CD1c-positive myeloid dendritic cell (primary cell): ENCODE results near the gene RBMS1.
A peak's percentile ranks its signal among the peaks of the same experiment; 100 is the strongest.

Source experiments
- DNase-seq: peaks from one replicate; pipeline ENCODE4 v3.0.0-alpha.2; 2016; ENCODE audit errors: extremely low spot score

RBMS1 gene

GRCh38 chr2:160493227-160494028 lies at the start of gene RBMS1:
TSS of gene RBMS1 (minus strand) at chr2:160493807. CDS start at chr2:160493363, 444 bp downstream.
- DNase-seq, result peak; percentile 44

GRCh38 chr2:160541745-160542144 lies 48.1 kb upstream of the RBMS1 start:
- DNase-seq, result no peak

GRCh38 chr2:160538559-160539355 lies 45.1 kb upstream of the RBMS1 start:
- DNase-seq, result no peak

GRCh38 chr2:160538115-160538514 lies 44.5 kb upstream of the RBMS1 start:
- DNase-seq, result no peak

- DNase-seq, result peak; percentile 15
These were observed 41.4 kb upstream of the RBMS1 start for GRCh38 chr2:160534996-160535395.

- DNase-seq, result no peak
These were observed 40.6 kb upstream of the RBMS1 start for GRCh38 chr2:160534249-160534648.

GRCh38 chr2:160533482-160533881 lies 39.9 kb upstream of the RBMS1 start:
- no peak for DNase-seq

- DNase-seq, result no peak
These were observed 38.8 kb upstream of the RBMS1 start for GRCh38 chr2:160532388-160532787.

- DNase-seq, result peak; percentile 32
These were observed 29.5 kb upstream of the RBMS1 start for GRCh38 chr2:160522951-160523710.

- DNase-seq, result no peak
These were observed 24.1 kb upstream of the RBMS1 start for GRCh38 chr2:160517731-160518130.

GRCh38 chr2:160516547-160517365 lies 23.1 kb upstream of the RBMS1 start:
- no peak for DNase-seq

GRCh38 chr2:160515120-160515519 lies 21.5 kb upstream of the RBMS1 start:
- no peak for DNase-seq

GRCh38 chr2:160513120-160513519 lies 19.5 kb upstream of the RBMS1 start:
- no peak for DNase-seq

GRCh38 chr2:160512491-160512890 lies 18.9 kb upstream of the RBMS1 start:
- DNase-seq, result no peak

- no peak for DNase-seq
These were observed 17.0 kb upstream of the RBMS1 start for GRCh38 chr2:160510617-160511016.

- no peak for DNase-seq
These were observed 15.4 kb upstream of the RBMS1 start for GRCh38 chr2:160509016-160509415.

GRCh38 chr2:160507464-160507863 lies 13.9 kb upstream of the RBMS1 start:
- no peak for DNase-seq

- DNase-seq, result no peak
These were observed 13.4 kb upstream of the RBMS1 start for GRCh38 chr2:160507046-160507407.

GRCh38 chr2:160506371-160507045 lies 12.9 kb upstream of the RBMS1 start:
- DNase-seq, result no peak

GRCh38 chr2:160505256-160505655 lies 11.6 kb upstream of the RBMS1 start:
- DNase-seq, result peak; percentile 41

- no peak for DNase-seq
These were observed 8.9 kb upstream of the RBMS1 start for GRCh38 chr2:160502478-160502877.
